SU-DHL-6 (cell line): ENCODE results near the gene PTGES3.

ENCODE experiments used
- EZH2phosphoT487 ChIP-seq: fragments of 200-600 bp; sonication (generic), shearing (Covaris generic); conservative IDR thresholded peaks from 2 replicates; pipeline ENCODE4 v1.6.1; 2018; ENCODE audit warnings: mild to moderate bottlenecking, antibody characterized with exemption, low read length, moderate library complexity, mixed read lengths
- TF ChIP-seq, protein P1 (sequence below): fragments of 200-600 bp; sonication (generic); IDR thresholded peaks from one replicate; pipeline ENCODE4 v1.5.1; 2017; ENCODE audit warnings: antibody characterized with exemption, mild to moderate bottlenecking, low read length, moderate library complexity; ENCODE audit not compliant: insufficient read depth, poor library complexity, severe bottlenecking

DNA sequence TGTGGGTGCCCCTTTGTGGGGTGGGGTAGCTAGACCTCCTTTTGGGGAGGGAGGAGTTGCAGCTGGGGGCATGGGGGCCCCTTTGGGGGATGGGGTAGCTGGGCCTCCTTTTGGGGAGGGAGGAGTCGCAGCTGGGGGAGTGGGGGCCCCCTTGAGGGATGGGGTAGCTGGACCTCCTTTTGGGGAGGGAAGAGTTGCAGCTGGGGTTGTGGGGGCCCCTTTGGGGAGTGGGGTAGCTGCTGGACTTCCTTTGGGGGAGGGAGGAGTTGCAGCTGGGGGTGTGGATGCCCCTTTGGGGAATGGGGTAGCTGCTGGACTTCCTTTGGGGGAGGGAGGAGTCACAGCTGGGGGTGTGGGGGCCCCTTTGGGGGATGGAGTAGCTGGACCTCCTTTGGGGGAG is 30.1 kb upstream of the PTGES3 start:
- TF ChIP-seq, protein P1, sequence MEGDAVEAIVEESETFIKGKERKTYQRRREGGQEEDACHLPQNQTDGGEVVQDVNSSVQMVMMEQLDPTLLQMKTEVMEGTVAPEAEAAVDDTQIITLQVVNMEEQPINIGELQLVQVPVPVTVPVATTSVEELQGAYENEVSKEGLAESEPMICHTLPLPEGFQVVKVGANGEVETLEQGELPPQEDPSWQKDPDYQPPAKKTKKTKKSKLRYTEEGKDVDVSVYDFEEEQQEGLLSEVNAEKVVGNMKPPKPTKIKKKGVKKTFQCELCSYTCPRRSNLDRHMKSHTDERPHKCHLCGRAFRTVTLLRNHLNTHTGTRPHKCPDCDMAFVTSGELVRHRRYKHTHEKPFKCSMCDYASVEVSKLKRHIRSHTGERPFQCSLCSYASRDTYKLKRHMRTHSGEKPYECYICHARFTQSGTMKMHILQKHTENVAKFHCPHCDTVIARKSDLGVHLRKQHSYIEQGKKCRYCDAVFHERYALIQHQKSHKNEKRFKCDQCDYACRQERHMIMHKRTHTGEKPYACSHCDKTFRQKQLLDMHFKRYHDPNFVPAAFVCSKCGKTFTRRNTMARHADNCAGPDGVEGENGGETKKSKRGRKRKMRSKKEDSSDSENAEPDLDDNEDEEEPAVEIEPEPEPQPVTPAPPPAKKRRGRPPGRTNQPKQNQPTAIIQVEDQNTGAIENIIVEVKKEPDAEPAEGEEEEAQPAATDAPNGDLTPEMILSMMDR, result no peak
- no peak for TF ChIP-seq EZH2phosphoT487
